NCI-H187 treated with DMSO at 0.1 percent for 48 hours (cell line): Measurements from ENCODE around the gene STARD13.
"Not testable (repeated sequence)": the region's sequence is repeated elsewhere in the genome, so short reads cannot be mapped to it uniquely, and the experiment has no call there.

Experiments used
- DNase-seq: peaks from one replicate; lab custom pipeline; 2025; lab: John Stamatoyannopoulos, UW

STARD13 gene

DNA sequence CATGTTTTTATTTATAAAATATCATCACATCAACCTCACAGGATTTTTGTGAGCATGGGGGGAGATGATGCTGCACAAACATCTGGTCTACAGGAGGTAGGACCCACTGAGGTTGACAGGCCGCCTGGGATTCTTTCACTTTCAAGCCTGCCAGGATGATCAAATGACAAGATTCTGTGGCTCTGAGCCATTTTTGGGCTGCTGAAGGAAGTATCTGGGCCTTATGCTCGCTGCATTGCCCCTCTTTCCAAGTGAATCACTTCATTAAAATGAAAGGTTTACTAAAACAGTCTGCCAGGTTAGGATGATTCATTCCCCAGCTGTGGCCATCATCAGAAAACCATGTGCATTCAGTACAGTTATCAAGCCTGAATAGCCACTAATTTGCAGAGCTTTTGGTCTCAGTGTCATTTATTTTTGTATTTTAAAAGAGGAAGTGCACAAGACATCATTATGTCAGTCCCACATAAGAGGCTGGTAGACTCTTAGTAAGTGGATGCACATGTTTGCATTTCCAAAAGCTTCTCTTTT is 34.4 kb downstream of the STARD13 start:
- no peak for DNase-seq

DNA sequence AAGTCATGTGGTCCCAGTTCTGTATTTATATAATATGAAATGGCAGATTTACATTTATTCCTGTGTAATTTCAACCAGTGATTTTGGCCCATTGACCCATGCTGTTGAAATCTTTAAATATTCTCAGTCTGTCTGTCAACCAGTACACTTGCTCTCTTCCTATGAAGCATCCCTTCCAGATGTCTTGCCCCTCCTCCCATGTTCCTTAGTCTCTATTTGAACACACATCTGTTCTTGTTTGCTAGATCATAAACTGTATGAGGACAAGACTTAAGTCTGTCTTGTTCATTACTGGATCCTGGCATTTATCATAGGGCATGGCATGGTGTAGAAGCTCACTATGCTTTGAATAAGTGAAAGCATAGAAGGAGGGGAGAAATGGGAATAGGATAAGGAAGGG is 34.9 kb downstream of the STARD13 start:
- no peak for DNase-seq

DNA sequence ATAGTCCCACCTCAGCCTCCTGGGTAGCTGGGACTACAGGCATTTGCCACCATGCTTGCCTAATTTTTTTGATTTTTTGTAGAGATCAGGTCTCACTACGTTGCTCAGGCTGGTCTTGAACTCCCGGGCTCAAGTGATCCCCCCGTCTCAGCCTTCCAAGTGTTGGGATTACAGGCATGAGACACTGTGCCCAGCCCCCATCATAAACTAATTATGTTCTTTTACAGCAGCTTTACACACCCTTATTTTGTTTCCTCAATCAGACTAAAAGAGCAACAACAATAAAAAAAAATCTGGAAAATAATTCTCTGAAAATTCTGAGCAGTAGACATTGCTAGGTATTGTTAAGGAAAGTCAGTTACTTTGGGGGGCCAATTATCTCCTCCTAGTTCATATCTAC is 35.7 kb downstream of the STARD13 start:
- no peak for DNase-seq

DNA sequence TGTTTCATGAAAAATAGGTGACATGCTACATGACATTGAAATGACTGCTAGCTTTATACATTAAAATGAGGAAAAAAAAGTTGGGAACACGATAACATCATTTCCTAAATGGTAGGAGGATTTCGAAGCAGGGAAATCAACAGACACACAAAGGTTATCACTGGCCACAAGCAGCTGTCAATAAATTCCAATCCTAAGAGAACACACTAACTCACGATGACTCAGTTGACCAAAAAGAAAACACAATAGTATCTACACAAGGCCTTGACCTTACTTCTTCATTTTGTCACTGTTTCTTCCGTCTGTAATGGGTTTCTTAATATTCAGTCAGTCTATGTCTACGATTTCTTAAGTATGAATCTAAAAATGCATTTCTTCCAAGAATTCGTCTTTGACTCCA is 36.5 kb downstream of the STARD13 start:
- DNase-seq: no peak

DNA sequence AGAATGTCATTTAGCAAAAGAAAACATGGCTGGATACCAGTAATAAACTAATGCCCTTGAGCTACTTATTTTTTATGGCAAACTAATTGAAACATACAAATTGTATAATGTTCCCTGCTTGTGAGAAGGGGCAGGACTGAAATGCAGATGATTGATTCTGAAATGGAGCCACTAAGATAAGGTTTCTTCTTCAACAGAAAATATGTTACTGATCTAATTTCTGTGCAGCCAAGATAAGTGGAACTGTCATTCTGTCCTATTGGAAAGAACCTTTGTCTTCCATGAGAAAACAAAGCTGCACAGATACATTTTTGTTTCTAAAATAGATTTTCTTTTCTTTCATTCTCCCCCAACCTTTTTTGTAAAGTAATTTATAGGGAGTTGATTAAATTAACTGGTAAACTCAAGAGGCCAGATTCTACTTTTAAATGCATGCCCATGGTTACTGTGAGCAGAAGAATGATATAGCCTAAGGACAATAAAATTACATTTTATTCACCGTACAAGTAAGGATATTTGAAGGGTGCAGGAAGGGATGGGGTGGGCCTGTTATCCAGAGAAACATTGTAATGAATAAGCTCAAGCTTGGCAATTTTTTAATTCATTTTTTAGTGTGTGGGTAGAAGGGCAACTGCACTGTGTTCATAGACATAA is 39.9 kb downstream of the STARD13 start:
- DNase-seq: no peak

DNA sequence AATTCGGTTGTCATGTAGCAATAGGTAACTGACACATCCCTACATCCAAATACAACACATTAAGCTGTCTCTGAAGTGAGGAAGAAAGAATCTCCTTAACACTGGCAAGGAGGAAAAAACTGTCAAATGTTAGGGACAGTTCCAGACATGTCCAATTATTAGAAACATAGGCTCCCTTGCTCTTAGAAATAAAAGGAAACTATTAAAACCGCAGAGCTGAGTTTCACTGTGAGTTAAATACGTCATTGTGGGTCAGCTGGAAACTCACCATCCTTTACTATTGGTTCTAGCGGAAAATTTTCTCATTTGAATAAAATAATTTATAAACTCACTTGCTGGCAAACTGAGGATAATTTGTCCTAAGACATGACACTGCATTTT is 40.7 kb downstream of the STARD13 start:
- no peak for DNase-seq

DNA sequence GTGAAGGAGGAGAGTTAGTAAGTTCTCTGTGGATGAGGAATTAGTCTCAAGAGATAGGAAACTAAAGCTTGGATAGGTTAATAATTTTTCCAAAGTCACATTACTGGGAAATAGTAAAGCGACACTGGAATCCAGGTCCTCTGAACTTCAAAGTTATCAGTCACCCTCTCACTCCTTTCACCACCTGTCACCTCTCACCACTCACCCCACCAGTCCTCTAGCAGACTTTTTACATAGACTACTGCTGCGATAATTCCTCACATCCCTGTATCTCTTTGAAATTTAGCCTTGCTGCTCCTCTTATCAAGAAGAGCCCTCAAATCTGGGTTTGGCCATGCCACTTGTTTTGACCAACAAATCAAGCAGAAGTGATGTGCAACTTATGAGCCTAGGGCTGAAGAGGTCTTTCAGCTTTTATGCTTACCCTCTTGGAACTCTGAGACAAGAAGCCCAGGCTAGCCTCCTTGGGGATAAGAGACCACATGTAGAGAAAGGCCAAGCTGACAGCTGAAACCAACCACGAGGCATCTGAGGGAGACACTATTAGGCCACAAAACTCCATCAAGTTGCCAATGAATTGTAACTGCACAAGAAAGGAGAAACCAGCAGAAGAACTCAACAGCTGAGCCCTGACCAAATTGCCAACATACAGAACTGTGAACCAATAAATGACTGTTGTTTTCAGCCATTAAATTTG is 41.2 kb downstream of the STARD13 start:
- DNase-seq: no peak

DNA sequence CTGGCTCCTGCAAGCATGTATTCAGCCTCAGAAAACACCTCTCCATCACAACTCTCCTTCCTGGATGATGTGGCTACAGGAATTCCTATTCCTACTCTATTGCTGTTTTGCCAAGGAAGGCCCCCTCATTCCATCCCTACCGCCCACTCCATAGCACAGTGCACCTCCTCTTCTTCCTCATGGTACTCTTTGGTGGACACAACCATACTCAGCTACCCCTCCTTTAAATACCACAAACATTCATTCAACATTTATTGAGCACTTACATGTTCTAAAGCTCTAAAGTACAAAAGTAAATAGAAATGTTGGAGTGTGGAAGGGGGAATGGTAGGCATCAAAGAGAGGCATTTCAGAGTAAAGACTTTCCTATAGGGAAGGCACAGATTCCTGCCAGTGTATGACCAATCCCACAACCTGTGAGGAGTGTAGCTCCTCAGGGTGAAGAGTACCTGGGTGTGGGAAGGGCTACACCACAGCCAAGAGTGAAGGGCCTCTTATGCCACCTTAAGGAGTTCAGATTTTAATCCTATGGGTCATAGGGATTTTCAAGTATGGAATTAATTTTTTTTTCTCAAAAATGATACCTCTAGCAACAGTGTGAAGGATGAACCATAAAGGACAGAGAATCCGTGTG is 42.5 kb downstream of the STARD13 start:
- DNase-seq: no peak

DNA sequence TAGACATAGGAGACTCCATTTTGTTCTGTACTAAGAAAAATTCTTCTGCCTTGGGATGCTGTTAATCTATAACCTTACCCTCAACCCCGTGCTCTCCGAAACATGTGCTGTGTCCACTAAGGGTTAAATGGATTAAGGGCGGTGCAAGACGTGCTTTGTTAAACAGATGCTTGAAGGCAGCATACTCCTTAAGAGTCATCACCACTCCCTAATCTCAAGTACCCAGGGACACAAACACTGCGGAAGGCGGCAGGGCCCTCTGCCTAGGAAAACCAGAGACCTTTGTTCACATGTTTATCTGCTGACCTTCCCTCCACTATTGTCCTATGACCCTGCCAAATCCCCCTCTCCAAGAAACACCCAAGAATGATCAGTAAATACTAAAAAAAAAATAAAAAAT is 43.2 kb downstream of the STARD13 start:
- DNase-seq: not testable (repeated sequence)

DNA sequence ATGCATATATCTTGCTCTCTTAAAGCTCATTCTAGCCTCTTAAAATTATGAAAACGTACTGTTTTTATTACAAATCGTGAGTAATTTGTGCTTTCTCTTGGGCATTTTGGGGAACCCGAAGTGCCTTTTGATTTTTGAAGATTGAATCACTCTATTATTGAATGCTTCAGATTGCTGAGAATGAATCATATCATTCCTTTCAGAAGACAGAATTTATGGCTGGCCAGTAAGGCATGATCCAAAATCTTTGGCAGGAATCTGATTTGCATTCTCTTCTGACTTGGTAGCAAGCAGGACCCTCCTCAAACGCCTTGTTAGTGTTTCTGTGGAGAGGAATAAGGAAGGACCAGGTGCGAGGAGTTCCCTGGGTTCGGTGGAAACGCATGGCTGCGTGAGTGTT is 49.5 kb downstream of the STARD13 start:
- DNase-seq: no peak

DNA sequence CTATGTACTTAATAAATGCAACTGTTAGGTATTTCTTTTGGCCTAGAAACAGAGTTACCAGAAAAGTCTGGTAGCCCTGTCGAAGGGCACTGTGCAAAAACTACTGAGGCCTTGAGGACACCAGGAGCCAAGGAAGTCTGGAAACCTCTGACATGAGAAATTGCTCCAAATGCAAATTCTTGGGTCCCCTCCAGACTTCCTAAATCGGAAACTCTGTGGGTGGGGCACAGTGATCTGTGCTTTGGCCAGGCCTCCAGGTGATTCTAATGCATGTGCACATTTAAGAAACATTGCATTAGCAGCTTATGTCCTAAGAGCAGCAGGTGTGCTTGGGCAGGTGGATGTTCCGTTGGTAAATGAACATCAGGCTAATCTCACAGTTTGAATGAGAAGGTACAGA is 50.0 kb downstream of the STARD13 start:
- DNase-seq: no peak

DNA sequence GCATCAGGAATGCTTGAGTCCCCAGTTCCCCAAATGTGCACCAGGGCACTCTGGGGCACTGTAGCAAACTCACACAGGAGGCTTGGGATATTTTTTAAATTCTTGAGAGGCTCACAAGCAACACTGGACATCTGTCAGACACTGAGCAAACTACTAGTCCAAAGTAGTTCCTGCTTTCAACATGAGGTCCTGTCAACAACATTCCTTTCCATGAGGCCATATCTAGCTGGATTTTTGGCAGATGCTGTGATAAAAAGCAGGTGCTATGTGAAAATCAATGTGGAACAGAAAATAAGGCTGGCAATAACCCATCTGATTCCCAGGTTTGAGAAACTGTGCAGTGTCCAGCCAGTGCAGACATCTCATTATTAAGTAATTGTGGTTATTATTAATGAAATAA is 50.5 kb downstream of the STARD13 start:
- DNase-seq: no peak

DNA sequence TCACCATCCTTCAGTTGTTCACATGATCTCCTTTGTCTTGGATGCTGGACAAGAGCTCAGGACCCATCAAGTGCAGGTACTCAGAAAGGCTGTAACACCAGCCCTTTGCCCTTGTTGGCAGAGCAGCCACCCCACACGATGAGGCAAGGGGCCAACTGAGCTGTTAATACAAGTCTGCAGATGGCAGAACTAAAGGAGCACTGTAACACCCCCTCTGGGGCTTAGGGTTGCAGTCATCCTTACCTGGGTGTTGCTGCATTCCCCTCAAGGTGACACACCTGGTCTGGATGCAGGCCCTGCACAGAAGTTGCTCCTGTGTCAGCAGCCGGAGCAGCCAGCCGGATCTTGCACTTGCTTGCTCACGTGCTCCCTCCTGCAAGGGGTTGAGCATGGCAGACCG is 52.0 kb downstream of the STARD13 start:
- DNase-seq: no peak

DNA sequence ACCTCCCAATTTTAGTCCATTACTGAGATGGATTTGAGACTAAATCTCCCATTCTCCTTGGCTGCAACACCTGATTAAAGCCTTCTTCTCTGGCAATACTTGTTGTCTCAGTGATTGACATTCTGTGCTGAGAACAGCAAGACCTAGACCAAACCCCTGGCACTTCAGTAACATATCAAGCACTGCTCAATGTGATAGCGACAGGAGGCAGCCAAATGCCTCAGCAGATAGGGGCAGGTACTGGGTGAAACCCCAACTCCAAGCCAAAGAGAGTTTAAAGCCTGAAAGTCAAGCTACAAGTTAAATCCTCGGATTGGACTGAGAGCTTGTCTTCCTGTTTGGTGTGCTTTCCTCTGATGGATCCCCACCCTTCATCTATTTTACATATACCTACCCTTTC is 52.7 kb downstream of the STARD13 start:
- no peak for DNase-seq

DNA sequence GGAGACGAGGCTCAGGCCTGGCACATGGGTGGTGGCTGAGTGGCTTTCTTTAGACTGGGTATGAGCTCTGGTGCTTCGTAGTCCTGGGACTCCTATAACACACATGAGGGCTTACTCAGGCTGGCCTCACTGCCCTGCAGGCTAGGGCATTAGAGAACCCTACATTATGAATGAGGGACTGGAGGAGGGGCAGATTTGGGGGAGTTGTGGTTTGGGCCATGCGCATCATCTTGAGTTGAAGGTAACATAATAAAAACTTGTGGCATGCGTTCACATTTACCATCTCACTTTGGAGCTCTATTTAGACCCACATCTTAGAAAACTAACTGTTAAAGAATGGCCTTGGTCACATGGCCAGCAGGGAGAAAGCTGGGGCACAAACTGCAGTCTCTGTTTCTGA is 54.2 kb downstream of the STARD13 start:
- no peak for DNase-seq

DNA sequence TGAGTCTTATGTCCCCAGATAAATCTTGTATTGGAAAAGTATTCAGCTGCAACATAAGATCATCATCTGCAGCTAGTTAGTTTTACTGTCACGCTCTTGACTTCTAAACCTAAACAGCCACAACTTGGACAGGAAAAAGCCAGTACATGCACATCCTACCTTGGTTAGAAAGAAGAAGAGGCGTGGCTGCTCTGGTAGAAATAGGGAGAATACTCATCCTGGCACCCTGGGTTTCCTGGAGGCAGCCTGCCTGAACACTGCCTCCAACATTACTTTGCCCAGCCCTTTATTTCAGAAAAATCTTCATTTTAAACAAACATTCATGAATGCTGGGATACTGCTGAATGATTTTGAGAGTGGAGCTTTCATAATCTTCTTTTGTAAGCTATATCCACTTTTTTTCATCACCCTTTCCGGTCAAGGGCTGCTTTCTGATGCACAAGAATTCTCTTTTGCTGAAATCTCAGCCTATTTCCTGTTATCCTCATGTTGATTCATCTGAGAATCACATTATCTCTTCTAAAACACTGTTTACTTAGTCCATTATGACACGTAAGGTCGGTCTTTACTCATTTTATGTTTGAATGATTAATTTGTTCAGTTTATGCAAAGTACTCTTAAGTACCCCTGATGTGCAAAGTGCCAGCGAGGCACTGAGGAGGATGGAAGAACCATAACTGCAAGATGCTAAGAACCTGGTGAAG is 55.2 kb downstream of the STARD13 start:
- DNase-seq: no peak

DNA sequence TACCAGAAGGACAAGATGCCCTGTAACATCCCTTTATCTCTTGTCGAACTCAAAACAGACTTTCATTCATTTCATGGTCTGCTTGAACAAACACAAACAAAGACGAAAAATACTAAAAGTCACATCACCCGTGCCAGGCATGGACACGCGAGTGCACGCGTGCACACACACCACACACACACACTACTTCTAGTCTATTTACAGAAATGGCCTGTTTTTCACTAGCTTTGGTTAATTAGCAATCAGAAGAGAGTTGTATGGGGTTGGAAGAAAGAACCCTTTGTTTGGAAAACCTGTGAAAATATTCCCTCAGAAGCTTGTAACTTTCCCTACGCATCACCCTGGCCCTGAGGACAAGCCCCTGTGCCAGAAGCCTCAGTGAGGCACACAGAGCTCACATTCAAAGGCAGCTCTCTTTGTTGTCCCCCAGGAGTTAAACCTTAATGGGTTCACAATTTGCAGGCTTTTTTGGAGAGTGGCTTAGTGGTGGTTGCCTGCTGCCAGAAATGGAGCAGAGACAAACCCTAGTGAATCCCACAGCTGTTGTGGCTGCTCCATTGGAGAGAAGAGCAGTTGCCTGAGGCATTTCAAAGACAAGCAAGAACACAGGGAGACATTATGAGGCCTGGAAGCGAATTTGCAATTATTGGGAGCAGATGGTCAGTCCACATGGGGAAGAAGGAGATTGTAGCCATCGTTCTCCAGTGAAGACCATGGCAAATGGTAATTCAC is 55.9 kb downstream of the STARD13 start:
- DNase-seq: no peak

DNA sequence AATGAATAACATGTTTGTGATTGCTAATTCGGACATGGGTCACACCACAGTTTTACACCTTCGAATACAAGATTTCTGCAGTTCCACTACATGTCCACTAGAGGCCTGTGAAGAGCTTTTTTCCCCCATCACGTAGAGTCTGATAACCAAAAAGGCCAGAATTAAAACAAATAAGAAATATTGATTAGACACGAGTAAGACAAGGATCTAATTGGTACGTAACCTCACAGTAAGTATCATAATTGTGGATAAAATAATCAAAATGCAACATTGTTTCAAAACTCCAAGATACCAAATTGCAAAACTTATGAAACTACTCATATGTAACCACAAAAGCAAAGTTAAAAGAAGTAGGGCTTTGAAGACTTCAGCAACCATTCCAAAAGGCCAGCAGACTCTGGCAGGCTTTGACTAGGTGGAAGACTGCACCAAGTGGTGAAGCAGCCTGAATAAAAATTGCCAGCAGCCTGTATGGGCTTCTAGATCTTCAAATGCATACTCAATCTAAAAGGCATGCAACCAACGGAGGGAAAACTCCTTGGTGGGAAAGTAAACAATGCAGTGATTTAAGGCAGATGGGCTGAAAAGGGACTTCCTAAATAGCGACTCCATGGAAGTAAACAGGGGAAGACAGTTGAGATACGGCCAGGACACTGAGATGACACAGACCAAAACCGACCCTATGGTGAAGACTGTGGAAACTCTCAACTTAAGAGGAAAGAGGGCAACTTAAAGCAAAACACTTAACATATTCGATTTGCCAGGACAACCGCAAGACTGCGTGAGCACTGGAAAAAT is 56.7 kb downstream of the STARD13 start:
- DNase-seq: peak; percentile 32

DNA sequence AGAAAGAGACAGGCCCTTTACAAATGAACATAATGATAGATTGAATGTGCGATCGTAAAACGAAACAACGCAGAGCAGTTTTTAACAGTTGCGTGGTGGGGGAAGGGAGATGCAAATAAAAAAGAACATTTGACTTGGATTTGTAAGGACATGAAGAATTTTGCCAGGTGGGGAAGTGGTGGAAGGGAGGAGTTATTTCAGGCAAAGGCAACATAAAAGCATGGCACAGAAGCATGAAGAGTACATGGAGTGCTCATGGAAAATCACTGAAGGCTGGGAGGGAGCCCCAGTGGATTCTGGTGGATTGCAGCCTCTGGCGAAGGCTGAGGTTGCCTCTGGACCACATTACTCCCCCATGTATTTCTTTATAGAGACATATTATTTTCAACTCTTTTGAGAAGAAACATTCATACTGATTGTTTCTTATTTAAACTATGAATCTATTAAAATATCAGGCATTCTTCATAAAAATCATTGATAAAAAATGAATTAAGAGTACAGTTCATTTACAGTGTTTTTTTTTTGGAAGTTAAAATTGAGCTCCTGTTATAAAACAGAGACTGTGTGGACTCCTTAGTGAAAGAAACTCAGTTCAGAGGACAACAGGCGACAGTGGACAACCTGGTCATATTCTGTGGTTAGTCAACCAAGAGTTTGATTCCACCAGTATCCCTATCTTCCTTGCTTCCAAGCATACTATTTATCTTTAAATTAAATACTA is 57.5 kb downstream of the STARD13 start:
- DNase-seq: no peak

DNA sequence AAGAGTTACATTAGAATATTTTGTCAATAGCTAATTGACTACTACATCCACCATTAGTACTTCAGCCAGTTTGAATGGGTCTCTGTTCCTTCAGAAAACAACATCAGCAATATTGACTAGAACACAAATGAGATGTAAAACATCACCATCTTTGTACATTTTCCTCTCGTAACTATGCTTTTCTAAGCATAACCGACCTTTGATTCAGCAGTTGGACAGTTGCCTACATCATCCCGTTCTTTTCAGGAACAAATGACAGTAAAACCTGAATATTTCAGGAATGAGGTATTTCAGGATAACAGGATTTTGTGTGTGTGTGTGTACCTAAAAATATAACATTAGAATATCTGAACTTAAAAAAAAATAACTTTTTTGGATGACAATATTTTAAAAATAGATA is 60.9 kb downstream of the STARD13 start:
- no peak for DNase-seq

DNA sequence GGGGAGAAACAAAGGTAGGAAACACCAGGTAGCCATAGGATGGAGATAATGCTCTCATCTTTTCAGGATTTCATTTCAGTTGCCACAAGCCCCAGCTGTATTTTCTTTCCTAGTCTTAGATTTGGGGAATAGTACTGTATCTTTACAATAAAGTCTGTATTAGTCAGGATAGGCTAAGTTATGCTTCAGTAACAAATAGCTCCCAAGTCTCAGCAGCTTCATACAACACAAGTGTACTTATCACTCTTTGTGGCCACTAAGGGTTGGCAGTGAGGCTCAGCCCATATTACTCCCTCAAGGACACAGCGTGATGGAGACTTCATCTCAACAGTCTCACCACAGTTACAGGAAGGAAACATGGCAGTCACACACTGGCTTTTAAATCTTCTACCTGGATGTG is 61.4 kb downstream of the STARD13 start:
- DNase-seq: no peak
